GM23338 (cell line): Measurements from ENCODE around the gene GRAMD1B. TPM values are rescaled to one million over a fixed set of nuclear protein-coding genes. Genes with fewer than 3 reads are reported as not detected.

Experiments
- ATAC-seq: fragments of 200-7000 bp; cut with Tn5 transposase; 3 replicates; pipeline ENCODE4 v1.9.1; 2020
- DNase-seq: peaks from one replicate; pipeline ENCODE4 v3.0.0-alpha.2; 2015; ENCODE audit warnings: low spot score
- H2AFZ ChIP-seq: fragments of 200-600 bp; sonication (generic); 2 replicates; pipeline ENCODE4 v1.8.0; 2016; ENCODE audit warnings: antibody characterized with exemption, mild to moderate bottlenecking, moderate library complexity
- H3F3A ChIP-seq: fragments of 200-600 bp; sonication (generic); replicated peaks from 2 replicates; pipeline ENCODE4 v1.8.0; 2017; ENCODE audit warnings: antibody characterized with exemption, mixed run types, low read depth
- H3K27ac ChIP-seq: fragments of 200-600 bp; sonication (generic); 2 replicates; pipeline ENCODE4 v1.6.1; 2016; ENCODE audit warnings: low read depth
- H3K27me3 ChIP-seq: fragments of 200-600 bp; sonication (generic); 2 replicates; pipeline ENCODE4 v1.8.0; 2016; ENCODE audit warnings: mild to moderate bottlenecking, mixed run types, moderate library complexity; ENCODE audit not compliant: insufficient read depth
- H3K36me3 ChIP-seq: fragments of 200-600 bp; sonication (generic); 2 replicates; pipeline ENCODE4 v1.8.0; 2016; ENCODE audit warnings: mild to moderate bottlenecking; ENCODE audit not compliant: insufficient read depth
- H3K4me1 ChIP-seq: fragments of 200-600 bp; sonication (generic); 2 replicates; pipeline ENCODE4 v1.8.0; 2016; ENCODE audit warnings: mild to moderate bottlenecking, moderate library complexity; ENCODE audit not compliant: insufficient read depth
- H3K4me2 ChIP-seq: fragments of 200-600 bp; sonication (generic); 2 replicates; pipeline ENCODE4 v1.7.1; 2017; ENCODE audit warnings: mixed run types
- H3K4me3 ChIP-seq: fragments of 200-600 bp; sonication (generic); 2 replicates; pipeline ENCODE4 v1.6.1; 2016; ENCODE audit warnings: mixed run types
- H3K79me2 ChIP-seq: fragments of 200-600 bp; sonication (generic); replicated peaks from 2 replicates; pipeline ENCODE4 v1.8.0; 2017; ENCODE audit warnings: mild to moderate bottlenecking; ENCODE audit not compliant: insufficient read depth
- H3K9me2 ChIP-seq: fragments of 200-600 bp; sonication (generic); 2 replicates; pipeline ENCODE4 v1.8.0; 2017; ENCODE audit not compliant: insufficient read depth
- H4K20me1 ChIP-seq: fragments of 200-600 bp; sonication (generic); replicated peaks from 2 replicates; pipeline ENCODE4 v1.8.0; 2017; ENCODE audit warnings: mild to moderate bottlenecking; ENCODE audit not compliant: insufficient read depth
- H3K27ac Mint-ChIP-seq: 2 replicates; pipeline ENCODE4 v1.8.0; 2020; ENCODE audit warnings: inconsistent platforms, mild to moderate bottlenecking, moderate library complexity, mixed read lengths
- H3K27me3 Mint-ChIP-seq: 3 replicates; pipeline ENCODE4 v1.8.0; 2022; ENCODE audit warnings: low read depth, mild to moderate bottlenecking, moderate library complexity, mixed read lengths, inconsistent platforms; ENCODE audit not compliant: insufficient read depth, poor library complexity
- H3K36me3 Mint-ChIP-seq: 3 replicates; pipeline ENCODE4 v1.8.0; 2021; ENCODE audit warnings: low read depth, mild to moderate bottlenecking, inconsistent platforms, moderate library complexity, mixed read lengths
- H3K4me1 Mint-ChIP-seq: 3 replicates; pipeline ENCODE4 v1.8.0; 2020; ENCODE audit warnings: mild to moderate bottlenecking, inconsistent platforms, mixed read lengths
- H3K4me3 Mint-ChIP-seq: 3 replicates; pipeline ENCODE4 v1.8.0; 2021; ENCODE audit warnings: moderate library complexity, mild to moderate bottlenecking, inconsistent platforms, mixed read lengths
- H3K9me3 Mint-ChIP-seq: 3 replicates; pipeline ENCODE4 v1.8.0; 2020; ENCODE audit warnings: moderate library complexity, mild to moderate bottlenecking, inconsistent platforms, mixed read lengths
- CREB1 ChIP-seq: fragments of 250-450 bp; sonication (Bioruptor Pico); IDR thresholded peaks from 2 replicates; pipeline ENCODE4 v1.5.0; 2020; ENCODE audit warnings: low read depth, mild to moderate bottlenecking, moderate library complexity
- CTCF ChIP-seq, 2 experiments: fragments of 200-600 bp in 1 of 2; sonication (generic) in 1 of 2; conservative IDR thresholded peaks; 2 replicates each; pipeline versions ENCODE4 v1.5.1 to v1.6.1; 2016 to 2017; ENCODE audit warnings: antibody characterized with exemption in 2 of 2, low read depth in 2 of 2, mild to moderate bottlenecking in 2 of 2, moderate library complexity in 1 of 2
- EZH2 ChIP-seq: fragments of 200-600 bp; sonication (generic); IDR thresholded peaks from one replicate; pipeline ENCODE4 v1.8.0; 2017; ENCODE audit warnings: antibody characterized with exemption, mild to moderate bottlenecking, low read depth; ENCODE audit not compliant: unreplicated experiment
- EZH2phosphoT487 ChIP-seq: fragments of 200-600 bp; sonication (generic); IDR thresholded peaks from one replicate; pipeline ENCODE4 v1.8.1; 2018; ENCODE audit warnings: antibody characterized with exemption; ENCODE audit not compliant: unreplicated experiment
- JUNB ChIP-seq: IDR thresholded peaks from one replicate; pipeline ENCODE4 v1.6.1; 2016; ENCODE audit warnings: antibody characterized with exemption; ENCODE audit not compliant: unreplicated experiment
- POLR2AphosphoS5 ChIP-seq: IDR thresholded peaks from 2 replicates; pipeline ENCODE4 v1.6.1; 2016; ENCODE audit warnings: antibody characterized with exemption, low read depth
- STAT1 ChIP-seq: IDR thresholded peaks from one replicate; pipeline ENCODE4 v1.6.1; 2016; ENCODE audit warnings: antibody characterized with exemption; ENCODE audit not compliant: unreplicated experiment
- ZNF114 ChIP-seq: fragments of 250-450 bp; sonication (Bioruptor Pico); IDR thresholded peaks from 2 replicates; pipeline ENCODE4 v1.5.0; 2020; ENCODE audit warnings: mild to moderate bottlenecking, moderate library complexity
- ZNF331 ChIP-seq: fragments of 250-450 bp; sonication (Bioruptor Pico); IDR thresholded peaks from 2 replicates; pipeline ENCODE4 v1.5.0; 2020; ENCODE audit warnings: low read depth, mild to moderate bottlenecking, moderate library complexity
- polyA plus RNA-seq: library from polyadenylated mRNA; unstranded; fragments of >200 nt; fragmentation: Nextera tagmentation; extraction: Ambion mirVana; gene quantifications from 2 replicates; pipeline ENCODE4 v1.2.1, GENCODE V29; 2016
- total RNA-seq: library from RNA; depleted of rRNA; stranded (reverse); fragments of >200 nt; shearing (Covaris generic); gene quantifications from 2 replicates; pipeline ENCODE4 v1.2.3, GENCODE V29; 2014
- TF ChIP-seq, protein P1 (sequence below): IDR thresholded peaks from one replicate; pipeline ENCODE4 v1.6.1; 2018; ENCODE audit warnings: antibody characterized with exemption; ENCODE audit not compliant: unreplicated experiment
- TF ChIP-seq, protein P2 (sequence below): IDR thresholded peaks from 2 replicates; pipeline ENCODE4 v1.6.1; 2016; ENCODE audit warnings: antibody characterized with exemption

GRAMD1B gene
- total and polyA plus RNA-seq, 2 experiments from 2014 or later: 3.7 to 24.3 TPM

- TF ChIP-seq, protein P1, sequence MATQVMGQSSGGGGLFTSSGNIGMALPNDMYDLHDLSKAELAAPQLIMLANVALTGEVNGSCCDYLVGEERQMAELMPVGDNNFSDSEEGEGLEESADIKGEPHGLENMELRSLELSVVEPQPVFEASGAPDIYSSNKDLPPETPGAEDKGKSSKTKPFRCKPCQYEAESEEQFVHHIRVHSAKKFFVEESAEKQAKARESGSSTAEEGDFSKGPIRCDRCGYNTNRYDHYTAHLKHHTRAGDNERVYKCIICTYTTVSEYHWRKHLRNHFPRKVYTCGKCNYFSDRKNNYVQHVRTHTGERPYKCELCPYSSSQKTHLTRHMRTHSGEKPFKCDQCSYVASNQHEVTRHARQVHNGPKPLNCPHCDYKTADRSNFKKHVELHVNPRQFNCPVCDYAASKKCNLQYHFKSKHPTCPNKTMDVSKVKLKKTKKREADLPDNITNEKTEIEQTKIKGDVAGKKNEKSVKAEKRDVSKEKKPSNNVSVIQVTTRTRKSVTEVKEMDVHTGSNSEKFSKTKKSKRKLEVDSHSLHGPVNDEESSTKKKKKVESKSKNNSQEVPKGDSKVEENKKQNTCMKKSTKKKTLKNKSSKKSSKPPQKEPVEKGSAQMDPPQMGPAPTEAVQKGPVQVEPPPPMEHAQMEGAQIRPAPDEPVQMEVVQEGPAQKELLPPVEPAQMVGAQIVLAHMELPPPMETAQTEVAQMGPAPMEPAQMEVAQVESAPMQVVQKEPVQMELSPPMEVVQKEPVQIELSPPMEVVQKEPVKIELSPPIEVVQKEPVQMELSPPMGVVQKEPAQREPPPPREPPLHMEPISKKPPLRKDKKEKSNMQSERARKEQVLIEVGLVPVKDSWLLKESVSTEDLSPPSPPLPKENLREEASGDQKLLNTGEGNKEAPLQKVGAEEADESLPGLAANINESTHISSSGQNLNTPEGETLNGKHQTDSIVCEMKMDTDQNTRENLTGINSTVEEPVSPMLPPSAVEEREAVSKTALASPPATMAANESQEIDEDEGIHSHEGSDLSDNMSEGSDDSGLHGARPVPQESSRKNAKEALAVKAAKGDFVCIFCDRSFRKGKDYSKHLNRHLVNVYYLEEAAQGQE: no peak
- TF ChIP-seq ZNF331 (CRISPR knock-in tag) (no peak), CREB1 (CRISPR knock-in tag) (no peak), POLR2AphosphoS5 (no peak), ZNF114 (CRISPR knock-in tag) (no peak), EZH2phosphoT487 (no peak), CTCF (conservative IDR thresholded peaks at IDR 0.05; ENCODE audit: low read depth in 2 of 2) (no peak), STAT1 (no peak), EZH2 (no peak)
- TF ChIP-seq, protein P2, sequence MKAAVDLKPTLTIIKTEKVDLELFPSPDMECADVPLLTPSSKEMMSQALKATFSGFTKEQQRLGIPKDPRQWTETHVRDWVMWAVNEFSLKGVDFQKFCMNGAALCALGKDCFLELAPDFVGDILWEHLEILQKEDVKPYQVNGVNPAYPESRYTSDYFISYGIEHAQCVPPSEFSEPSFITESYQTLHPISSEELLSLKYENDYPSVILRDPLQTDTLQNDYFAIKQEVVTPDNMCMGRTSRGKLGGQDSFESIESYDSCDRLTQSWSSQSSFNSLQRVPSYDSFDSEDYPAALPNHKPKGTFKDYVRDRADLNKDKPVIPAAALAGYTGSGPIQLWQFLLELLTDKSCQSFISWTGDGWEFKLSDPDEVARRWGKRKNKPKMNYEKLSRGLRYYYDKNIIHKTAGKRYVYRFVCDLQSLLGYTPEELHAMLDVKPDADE: no peak
These were observed 178.3 kb downstream of the GRAMD1B start (continued) for GRCh38 chr11:123608371-123608770.

DNA sequence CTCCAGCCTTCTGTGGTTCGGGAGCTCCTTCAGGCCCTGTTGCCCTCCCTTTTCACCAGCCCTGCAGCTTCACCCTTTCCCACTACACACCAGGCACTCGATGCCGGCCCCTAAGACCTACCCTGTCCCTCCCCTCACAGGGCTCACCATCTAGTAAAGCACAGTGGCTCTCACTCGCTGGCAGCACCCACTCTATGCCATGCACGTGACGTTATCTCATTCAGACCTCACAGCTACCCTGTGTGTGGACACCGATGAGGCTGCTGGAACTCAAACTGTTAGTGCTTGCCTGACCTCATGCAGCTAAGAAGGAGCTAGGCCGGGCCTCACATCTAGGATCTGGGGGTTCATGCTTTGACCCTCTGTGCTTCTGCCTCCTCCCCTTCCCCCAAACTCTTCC, 178.9 kb downstream of the GRAMD1B start:
- Histone ChIP-seq H3K4me1 (no peaks in the 10 kb centered on the region), H2AFZ (no peak overlapping the region), H3F3A (no peaks in the 10 kb centered on the region), H3K27me3 (no peaks in the 10 kb centered on the region), H3K4me2 (no peak overlapping the region), H3K4me3 (no peak overlapping the region), H3K79me2 (no peaks in the 10 kb centered on the region), H3K36me3 (no peaks in the 10 kb centered on the region; the same call in 1 of the 2 replicates), H3K27ac (no peak overlapping the region), H4K20me1 (no peaks in the 10 kb centered on the region), H3K9me2 (no peaks in the 10 kb centered on the region)
- ATAC-seq (no peak), DNase-seq (no peak)
- Mint-ChIP-seq H3K4me3 (no peak overlapping the region), H3K36me3 (peaks cover 12% of the 10 kb centered on the region; the same call in 2 of the 3 replicates), H3K27ac (no peak overlapping the region; the same call in 1 of the 2 replicates), H3K9me3 (no peaks in the 10 kb centered on the region), H3K27me3 (no peaks in the 10 kb centered on the region), H3K4me1 (peaks cover 2% of the 10 kb centered on the region; the same call in 2 of the 3 replicates)
- TF ChIP-seq JUNB (no peak), ZNF331 (CRISPR knock-in tag) (no peak), ZNF114 (CRISPR knock-in tag) (no peak), CTCF (conservative IDR thresholded peaks at IDR 0.05; ENCODE audit: low read depth in 2 of 2) (no peak), POLR2AphosphoS5 (no peak), STAT1 (no peak)
- TF ChIP-seq, protein P2: no peak
- TF ChIP-seq, protein P1: no peak
